ENCODE results near the gene LMNA.
"Not testable (repeated sequence)": the region's sequence is repeated elsewhere in the genome, so short reads cannot be mapped to it uniquely, and the experiment has no call there.

The LMNA gene

DNA sequence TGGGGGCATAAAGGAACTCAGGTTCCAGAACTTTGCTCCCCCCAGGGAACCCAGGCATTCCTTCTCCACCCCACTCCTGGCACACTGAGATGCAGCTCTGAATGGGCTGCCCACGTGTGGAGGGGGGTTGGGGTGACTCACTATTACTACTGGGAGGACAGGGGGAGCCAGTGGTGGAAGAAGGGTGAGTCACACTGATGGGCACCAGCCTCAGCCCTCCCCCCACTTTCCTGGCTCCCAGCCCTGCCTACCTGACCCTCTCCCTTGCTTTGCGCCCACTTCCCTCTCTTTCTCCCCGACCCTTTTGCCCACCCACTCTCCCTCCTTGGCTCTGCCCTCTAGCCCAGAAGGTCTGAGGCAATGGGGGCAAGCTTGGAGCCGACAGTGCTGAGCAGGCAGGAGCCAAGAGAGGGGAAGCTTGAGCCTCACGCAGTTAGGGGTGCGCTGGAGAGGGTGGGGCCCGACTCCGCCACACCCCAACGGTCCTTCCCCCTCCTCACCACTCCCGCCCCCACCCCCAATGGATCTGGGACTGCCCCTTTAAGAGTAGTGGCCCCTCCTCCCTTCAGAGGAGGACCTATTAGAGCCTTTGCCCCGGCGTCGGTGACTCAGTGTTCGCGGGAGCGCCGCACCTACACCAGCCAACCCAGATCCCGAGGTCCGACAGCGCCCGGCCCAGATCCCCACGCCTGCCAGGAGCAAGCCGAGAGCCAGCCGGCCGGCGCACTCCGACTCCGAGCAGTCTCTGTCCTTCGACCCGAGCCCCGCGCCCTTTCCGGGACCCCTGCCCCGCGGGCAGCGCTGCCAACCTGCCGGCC lies at the start of gene LMNA:
LMNA (plus strand) TSS at position 611 of the 818 bp plus-strand sequence. CDS start 208 bp downstream, outside the sequence.
- peak; percentile 91 for DNase-seq

DNA sequence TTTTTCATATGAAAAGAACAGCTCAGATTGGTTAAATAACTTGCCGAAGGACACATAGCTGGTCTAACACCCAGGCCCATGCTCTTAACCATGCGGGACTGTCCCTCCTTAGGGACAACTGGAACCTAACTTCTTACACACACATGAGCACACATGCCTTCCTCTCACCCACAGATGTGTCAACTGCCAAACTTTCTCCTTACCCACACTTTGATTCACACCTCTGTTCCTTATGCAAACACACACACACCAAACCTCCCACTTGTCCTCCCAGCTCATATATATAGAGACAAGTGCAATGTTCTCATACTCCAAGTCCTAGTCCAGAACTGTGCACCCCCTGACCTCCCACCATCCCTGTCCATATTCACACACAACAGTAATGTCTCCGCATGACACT lies 49.3 kb upstream of the LMNA start:
- DNase-seq: no peak

- DNase-seq: no peak
Observed at GRCh38 chr1:156065871-156066270, 48.6 kb upstream of the LMNA start.

- no peak for DNase-seq
Observed at GRCh38 chr1:156067262-156067661, 47.2 kb upstream of the LMNA start.

DNA sequence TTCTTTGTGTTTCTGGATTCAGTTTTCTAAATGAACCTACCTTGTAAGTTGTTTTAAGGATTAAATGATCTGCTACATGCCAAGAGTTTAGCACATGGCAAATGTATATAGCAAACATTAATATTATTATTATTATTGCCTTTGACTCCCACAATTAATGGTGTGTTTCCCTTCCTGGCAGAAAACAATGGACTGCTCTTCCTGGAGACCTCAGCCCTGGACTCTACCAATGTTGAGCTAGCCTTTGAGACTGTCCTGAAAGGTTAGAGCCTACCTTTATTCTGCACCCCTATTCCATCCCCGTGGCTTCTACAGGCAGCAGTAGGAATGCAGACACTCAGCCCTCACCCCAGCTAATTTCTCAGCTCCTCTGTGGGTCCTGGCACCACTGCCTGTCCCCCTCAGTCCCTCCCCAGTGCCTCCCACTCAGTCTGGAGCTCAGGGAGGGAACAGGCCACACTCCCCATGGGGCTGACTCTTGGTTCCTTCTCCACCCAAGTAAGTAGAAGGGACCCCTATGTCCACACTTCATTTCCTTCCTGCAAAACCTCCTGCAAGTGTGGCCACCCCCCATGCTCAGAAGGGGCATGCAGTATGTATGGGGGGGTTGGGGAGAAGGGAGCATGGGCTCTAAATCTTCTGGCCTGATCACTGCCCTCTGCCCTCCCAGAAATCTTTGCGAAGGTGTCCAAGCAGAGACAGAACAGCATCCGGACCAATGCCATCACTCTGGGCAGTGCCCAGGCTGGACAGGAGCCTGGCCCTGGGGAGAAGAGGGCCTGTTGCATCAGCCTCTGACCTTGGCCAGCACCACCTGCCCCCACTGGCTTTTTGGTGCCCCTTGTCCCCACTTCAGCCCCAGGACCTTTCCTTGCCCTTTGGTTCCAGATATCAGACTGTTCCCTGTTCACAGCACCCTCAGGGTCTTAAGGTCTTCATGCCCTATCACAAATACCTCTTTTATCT lies 44.7 kb upstream of the LMNA start:
- DNase-seq: no peak

GRCh38 chr1:156070548-156070947 lies 44.0 kb upstream of the LMNA start:
- DNase-seq: no peak

- DNase-seq: not testable (repeated sequence)
Observed at GRCh38 chr1:156071332-156071816, 43.1 kb upstream of the LMNA start.

DNA sequence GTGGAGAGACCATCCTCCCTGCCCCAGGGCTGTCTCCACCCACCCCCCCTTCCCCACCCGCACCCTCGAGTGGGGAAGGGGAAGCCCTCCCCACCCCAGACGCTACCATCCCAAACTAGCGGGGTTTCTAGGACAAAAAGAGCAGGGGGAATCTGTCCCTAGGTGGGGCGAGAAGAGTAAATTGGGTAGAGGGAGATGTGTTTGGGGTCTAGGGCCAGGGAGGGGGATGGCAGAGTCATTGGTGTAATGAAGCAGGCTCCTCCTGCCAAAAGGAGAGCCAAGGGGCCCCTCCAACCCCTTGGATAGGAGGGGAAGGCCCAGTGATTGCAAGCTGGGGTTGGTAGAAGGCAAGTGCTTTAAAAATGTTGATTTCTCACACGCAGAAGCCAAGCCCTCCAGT lies 42.3 kb upstream of the LMNA start:
- DNase-seq: no peak

- DNase-seq: no peak
Observed at GRCh38 chr1:156073110-156073687, 41.3 kb upstream of the LMNA start.

DNA sequence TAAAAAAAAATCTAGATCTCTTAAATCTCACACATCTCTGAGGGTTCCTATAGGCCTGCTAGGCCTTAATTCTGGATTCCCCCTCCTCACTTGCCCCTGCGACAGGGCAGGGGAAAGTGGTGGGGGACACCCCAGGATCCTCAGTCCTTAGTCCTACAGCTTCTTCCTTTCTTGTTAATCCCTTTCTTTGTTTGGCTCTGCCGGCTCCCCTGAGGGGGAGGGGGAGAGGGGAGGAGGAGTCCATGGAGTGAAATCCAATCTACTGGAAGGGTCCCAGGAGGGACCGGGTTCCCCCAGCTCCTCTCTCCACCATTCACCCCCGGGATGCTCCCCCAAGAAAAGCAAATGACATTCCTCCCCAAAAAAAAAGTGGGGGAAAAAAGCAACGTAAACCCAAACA lies 40.8 kb upstream of the LMNA start:
- no peak for DNase-seq

DNA sequence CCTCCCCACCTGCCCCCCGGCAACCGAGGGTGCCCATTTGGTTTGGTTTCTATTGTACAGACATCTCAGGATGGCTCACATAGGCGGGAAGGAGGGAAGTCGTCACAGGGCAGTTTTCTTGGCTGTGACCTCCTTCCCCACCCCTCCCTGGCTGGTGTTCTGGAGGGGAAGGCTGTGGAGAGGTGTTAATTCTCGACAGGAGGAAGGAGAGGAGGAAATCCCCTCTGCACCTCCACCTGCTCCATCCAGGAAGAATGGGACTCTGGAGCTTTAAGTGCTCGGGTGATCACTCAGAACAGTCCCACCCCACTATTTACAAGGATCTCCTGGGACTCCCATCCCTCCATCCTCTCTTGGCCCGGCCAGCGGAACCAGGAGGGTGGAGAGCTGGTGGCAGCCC lies 39.9 kb upstream of the LMNA start:
- DNase-seq: no peak

DNA sequence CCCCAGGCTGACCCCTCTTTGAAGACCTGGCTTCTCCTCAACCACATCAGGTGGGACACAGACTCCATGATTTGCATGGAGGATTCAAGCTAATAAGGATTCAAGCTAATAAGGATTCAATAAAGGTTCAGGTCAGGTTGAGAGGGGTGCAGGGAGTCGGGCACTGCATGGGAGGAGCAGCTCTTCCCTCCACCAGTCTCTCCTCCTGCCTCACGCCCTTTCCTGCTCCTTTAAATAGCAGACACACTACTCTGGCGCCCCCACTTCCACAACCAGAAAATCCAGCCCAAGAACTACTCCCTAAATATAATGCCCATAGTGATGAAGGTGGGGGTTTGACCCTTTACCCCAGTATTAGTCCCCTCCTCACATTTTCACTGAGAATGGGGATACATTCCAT lies 39.3 kb upstream of the LMNA start:
- no peak for DNase-seq

DNA sequence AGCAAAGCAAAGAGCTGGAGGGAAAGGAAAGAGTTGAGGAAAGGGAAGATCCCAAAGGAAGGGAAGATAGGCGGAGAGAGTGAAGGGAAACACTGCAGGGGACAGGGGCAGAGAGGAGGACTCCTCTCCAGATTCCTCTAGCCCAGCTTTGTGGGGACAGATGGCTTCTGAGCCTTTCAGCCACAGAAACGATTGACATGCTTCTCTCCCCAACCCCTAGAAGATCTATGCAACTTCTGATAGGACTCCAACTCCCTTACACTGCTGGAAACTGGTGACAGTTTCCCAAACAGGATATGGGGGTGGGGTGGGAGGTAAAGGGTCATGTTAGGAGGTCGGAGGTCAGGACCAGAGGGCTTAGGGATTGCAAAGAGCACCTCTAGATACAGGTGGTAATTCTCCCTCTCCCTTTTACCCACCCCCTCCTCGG lies 38.7 kb upstream of the LMNA start:
- DNase-seq: no peak

DNA sequence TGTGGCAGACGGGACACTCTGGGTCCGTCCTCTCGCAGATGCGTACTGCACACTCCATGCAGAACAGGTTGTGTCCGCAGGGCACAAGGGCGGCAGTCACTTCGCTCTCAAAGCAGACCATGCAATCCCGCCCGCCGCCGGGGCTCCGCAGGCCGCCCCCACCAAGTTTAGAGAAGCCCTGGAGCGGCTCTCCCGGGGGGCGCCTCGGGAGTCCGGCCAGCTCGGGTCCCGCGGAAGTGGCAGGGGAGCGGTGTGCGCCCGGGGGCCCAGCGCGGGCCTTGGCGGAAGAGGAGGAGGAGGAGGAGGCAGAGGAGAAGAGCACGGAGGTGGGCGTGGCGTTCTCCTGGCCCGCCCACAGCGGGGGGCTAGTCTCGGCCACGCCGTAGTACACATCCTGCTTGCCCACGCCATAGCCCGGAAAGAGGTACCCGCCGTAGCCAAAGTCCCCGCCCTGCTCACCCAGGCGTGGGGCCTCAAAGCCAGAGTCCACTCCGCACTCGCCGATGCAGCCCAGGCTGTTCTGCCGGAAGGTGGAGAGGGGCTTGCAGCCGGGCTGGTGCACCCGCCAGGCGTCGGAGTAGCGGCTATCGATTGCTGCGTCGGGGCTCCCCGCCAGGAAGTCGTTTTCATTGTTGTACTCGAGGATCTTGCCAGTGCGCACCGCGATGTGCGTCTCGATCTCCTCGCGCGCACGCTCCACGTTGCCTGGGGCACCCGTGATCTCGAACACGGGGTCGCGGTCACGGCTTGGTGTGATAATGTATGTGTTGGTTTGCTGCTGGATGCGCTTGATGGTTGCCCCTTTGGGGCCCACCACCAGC lies 37.7 kb upstream of the LMNA start:
- no peak for DNase-seq

DNA sequence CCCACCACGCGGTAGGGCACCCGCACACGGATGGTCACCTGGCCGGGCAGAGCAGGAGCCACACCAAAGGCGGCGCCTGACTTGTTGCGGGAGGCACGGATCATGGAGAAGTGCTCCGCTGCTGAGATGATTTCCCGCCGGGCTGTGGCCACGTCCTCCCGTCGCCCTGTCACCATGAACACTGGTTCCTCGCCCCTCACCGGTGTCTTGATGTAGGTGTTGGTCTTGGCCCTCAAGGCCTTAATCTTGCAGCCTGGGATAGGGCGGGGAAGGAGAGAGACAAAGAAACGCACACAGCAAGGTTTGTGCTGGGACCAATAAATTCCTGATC lies 37.1 kb upstream of the LMNA start:
- DNase-seq: no peak

DNA sequence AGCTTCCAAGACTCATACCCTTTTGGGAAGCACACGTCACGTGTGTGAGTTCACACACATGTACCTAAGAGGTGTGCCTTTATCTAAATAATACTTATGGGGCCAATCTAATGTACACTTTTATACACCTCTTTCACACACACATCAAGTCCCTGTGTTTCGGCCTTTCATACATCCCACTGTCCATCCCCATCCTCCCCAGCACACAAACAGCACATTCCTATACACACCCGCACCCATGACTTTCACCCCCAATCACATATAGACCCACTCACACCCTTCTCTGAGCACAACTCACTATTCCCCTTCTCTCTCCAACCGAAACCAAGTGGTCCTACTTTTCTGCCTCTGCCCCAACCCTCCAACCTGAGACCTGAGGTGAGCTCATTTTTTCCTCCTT lies 35.8 kb upstream of the LMNA start:
- DNase-seq: no peak

- DNase-seq: no peak
Observed at GRCh38 chr1:156079762-156080161, 34.7 kb upstream of the LMNA start.

DNA sequence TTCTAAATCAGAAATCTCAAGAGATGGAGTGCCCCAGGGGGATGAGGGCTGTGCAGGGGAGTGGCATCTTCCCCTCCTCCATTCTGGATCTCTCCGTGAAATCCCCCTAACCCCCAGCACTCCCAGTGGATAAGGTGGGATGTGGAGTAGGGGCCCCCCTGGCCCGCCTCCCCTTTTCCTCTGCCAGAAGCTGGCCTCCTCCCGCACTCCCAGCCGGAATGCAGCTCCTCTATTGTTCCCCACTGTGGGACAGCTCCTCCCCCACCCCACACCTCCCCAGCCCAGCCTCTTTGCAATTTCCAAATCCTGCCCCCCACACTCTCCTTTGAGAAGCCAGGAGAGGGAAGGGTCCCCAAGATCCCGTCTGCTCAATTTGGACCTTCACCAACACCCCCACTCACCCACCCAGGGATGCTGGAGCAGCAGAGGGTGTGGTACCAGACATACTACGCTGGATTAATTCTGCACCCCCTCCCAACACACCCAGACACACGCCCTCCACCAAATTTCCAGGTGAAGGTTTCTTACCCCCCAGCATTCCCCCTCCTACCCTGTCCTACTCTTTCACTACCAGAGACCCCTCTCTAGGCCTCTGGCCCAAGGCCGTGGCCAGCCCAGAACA lies 34.2 kb upstream of the LMNA start:
- DNase-seq: no peak

DNA sequence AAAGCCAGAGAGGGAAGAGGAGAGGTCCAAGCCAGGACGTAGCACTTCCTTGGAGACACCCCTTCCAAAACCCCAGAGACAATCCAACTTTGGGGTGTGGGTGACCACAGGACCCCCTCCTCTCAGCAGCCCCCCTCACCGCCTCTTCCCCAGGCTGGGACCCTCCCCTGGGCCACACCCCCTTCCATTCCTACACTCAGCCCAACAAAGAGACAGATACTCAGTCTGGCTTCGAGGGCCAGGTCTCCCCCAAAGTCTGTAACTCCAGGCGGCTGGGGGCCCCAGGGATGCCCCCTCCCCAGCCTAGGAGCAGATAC lies 33.7 kb upstream of the LMNA start:
- no peak for DNase-seq

- no peak for DNase-seq
Observed at GRCh38 chr1:156081180-156081916, 33.2 kb upstream of the LMNA start.

- no peak for DNase-seq
Observed at GRCh38 chr1:156081917-156082308, 32.6 kb upstream of the LMNA start.

Measured in amniotic stem cell (primary cell).